ENCODE measurements around the gene SPINDOC. TPM values are rescaled to one million over a fixed set of nuclear protein-coding genes. Genes with fewer than 3 reads are reported as not detected.

SPINDOC gene
- total RNA-seq, 2 experiments from 2014 or later, result 4.0 to 4.8 TPM

DNA sequence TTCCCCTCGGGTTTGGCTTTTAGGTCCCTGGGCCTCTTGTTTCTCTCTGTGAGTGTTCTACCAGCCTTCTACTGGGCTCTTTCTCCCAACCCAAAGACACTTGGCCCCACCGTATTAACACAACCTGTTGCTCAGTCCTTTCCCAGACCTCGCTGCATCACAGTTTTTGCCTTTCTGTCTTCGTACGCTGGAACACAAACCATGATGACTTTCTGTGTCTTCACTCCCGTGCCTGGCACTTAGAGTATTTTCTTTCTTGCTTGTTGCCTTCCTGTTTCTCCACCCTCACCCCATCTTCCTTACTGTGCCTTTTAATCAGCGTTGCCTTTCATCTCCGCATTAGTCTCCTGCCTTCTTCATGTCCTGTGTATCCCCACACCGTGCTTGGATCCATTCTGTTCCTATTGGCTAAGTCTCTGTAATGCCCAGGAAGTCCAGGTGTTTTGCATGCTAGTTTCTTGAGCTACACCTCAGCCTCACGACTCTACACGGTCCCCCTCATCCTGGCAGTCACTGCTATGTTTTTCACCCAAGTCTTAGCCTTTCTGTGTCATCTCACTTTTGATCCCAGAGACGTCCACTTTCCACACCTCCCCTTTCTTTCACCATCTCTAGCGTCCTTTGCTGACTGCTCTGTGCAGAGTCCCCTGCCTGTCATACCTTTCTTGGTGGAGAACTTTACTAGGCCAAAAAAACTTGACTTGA, 27.3 kb downstream of the SPINDOC start:
- H3K27ac ChIP-seq (ENCODE audit: low read depth in 1 of 2, low read length in 2 of 2), result peak overlapping the region; percentile 38 to 62
- ATAC-seq (ENCODE audit: poor library complexity) (no peak), DNase-seq (peak in 4 of 14 experiments; percentile 17 to 41 (median 26))
- TF ChIP-seq, protein P1, sequence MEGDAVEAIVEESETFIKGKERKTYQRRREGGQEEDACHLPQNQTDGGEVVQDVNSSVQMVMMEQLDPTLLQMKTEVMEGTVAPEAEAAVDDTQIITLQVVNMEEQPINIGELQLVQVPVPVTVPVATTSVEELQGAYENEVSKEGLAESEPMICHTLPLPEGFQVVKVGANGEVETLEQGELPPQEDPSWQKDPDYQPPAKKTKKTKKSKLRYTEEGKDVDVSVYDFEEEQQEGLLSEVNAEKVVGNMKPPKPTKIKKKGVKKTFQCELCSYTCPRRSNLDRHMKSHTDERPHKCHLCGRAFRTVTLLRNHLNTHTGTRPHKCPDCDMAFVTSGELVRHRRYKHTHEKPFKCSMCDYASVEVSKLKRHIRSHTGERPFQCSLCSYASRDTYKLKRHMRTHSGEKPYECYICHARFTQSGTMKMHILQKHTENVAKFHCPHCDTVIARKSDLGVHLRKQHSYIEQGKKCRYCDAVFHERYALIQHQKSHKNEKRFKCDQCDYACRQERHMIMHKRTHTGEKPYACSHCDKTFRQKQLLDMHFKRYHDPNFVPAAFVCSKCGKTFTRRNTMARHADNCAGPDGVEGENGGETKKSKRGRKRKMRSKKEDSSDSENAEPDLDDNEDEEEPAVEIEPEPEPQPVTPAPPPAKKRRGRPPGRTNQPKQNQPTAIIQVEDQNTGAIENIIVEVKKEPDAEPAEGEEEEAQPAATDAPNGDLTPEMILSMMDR (IDR thresholded peaks at IDR 0.05), result no peak
- H3K36me3 ChIP-seq (ENCODE audit: insufficient read depth, low read length), result peaks cover 33% of the 10 kb centered on the region
- CTCF ChIA-PET, result interaction anchor here (4.2 to 5.5 kb wide), 2 partner anchors 66 to 105 kb away, joined by 36 to 43 read pairs; no protein-coding TSS in a partner anchor
- H3K4me3 ChIP-seq (ENCODE audit: low read length), result peak overlapping the region; percentile 93
- peak overlapping the region; percentile 70 for H3K27ac Mint-ChIP-seq
- intact Hi-C loops (cut with DNase I, micrococcal nuclease), result loop anchor here (1.0 to 2.0 kb wide), 2 partner anchors 26 to 48 kb away; no protein-coding TSS in a partner anchor
- POLR2A ChIA-PET, result interaction anchor here (0.8 to 2.3 kb wide), 6 partner anchors 22 to 105 kb away, joined by 3 to 15 read pairs (median 4); partner anchors contain the start of gene RCOR2
- peaks cover 73% of the 10 kb centered on the region for H3K4me1 Mint-ChIP-seq (ENCODE audit: low read depth)
- H3K27me3 ChIP-seq (ENCODE audit: control insufficient read depth in 1 of 2, insufficient read depth in 2 of 2, low read length in 2 of 2), result no peaks in the 10 kb centered on the region
- no peaks in the 10 kb centered on the region for H3K27me3 Mint-ChIP-seq
- H3K9me3 Mint-ChIP-seq, result no peaks in the 10 kb centered on the region
- H3K4me3 Mint-ChIP-seq, result peak overlapping the region; percentile 90
- H3K9me3 ChIP-seq (ENCODE audit: control insufficient read depth in 1 of 2, insufficient read depth in 1 of 2, low read length in 2 of 2), result no peaks in the 10 kb centered on the region
- H3K36me3 Mint-ChIP-seq (ENCODE audit: low read depth), result peaks cover 54% of the 10 kb centered on the region
- H3K4me1 ChIP-seq (ENCODE audit: insufficient read depth, low read length), result peaks cover 74% of the 10 kb centered on the region

DNA sequence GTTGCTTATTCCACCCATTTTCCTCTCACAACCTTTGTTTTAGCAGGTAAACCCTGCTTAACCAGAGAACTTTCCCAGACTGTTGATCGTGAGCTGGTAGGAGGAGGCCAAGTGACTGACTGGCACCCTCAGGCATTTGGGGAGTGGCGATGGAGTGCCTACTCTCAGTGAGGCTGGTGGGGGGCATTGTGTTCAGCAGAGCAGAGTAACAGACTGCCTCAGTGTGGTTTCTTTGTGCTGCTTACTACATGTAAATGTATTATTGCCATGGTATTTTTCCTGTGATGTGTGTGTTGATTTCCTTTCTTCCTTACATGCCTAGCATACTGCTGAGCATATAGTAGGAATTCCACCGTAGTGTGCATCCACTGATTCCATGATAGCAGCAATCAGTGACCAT, 28.3 kb downstream of the SPINDOC start:
- Histone ChIP-seq H3K36me3 (ENCODE audit: insufficient read depth, low read length) (peaks cover 39% of the 10 kb centered on the region), H3K4me1 (ENCODE audit: insufficient read depth, low read length) (peaks cover 77% of the 10 kb centered on the region), H3K9me3 (ENCODE audit: control insufficient read depth in 1 of 2, insufficient read depth in 1 of 2, low read length in 2 of 2) (no peaks in the 10 kb centered on the region), H3K27ac (ENCODE audit: low read depth in 1 of 2, low read length in 2 of 2) (peak overlapping the region in 1 of 2 donors; percentile 62), H3K27me3 (ENCODE audit: control insufficient read depth in 1 of 2, insufficient read depth in 2 of 2, low read length in 2 of 2) (no peaks in the 10 kb centered on the region), H3K4me3 (ENCODE audit: low read length) (peak overlapping the region; percentile 93)
- no peaks in the 10 kb centered on the region for H3K9me3 Mint-ChIP-seq
- intact Hi-C loops (cut with DNase I, micrococcal nuclease), result loop anchor here in 1 of 2 experiments (2.0 kb wide), 1 partner anchor 47 kb away; no protein-coding TSS in a partner anchor
- no peaks in the 10 kb centered on the region for H3K27me3 Mint-ChIP-seq
- TF ChIP-seq, protein P1 (IDR thresholded peaks at IDR 0.05), result no peak
- CTCF ChIA-PET, result interaction anchor here (1.7 kb wide), 1 partner anchor 104 kb away, joined by 7 read pairs; no protein-coding TSS in a partner anchor
- POLR2A ChIA-PET, result interaction anchor here (1.1 kb wide), 1 partner anchor 21 kb away, joined by 3 read pairs; no protein-coding TSS in a partner anchor
- ATAC-seq (ENCODE audit: poor library complexity), result no peak
- DNase-seq, result peak in 1 of 14 experiments; percentile 22
- peaks cover 61% of the 10 kb centered on the region for H3K36me3 Mint-ChIP-seq (ENCODE audit: low read depth)
- H3K4me3 Mint-ChIP-seq, result peak overlapping the region; percentile 90
- H3K27ac Mint-ChIP-seq, result peak overlapping the region; percentile 70
- H3K4me1 Mint-ChIP-seq (ENCODE audit: low read depth), result peaks cover 80% of the 10 kb centered on the region

DNA sequence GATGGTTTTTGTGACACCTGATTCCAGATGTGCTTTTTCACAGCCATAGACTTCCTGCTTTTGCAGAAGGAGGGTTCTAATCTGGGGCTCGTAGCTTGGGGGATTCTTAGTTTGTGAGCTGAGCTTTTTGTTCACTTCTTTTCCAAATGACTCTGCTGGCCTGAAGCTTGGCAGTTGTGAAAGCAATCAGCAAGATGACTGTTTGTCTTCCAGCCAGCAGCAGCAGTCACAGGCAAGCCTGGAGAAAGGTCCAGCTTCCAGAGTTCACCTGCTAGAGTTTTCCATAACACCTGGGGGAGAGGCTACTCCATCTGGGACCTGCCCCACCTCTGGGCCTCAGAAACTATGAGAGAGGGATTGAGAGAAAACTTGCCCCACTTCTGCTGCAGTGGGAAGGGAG, 29.8 kb downstream of the SPINDOC start:
- intact Hi-C loops (cut with DNase I, micrococcal nuclease), result no loop called here
- ChIA-PET CTCF (interaction anchor here (2.2 kb wide), 1 partner anchor 103 kb away, joined by 8 read pairs; no protein-coding TSS in a partner anchor), POLR2A (interaction anchor here (0.6 kb wide), 1 partner anchor 114 kb away, joined by 4 read pairs; no protein-coding TSS in a partner anchor)
- DNase-seq, result no peak
- H3K36me3 Mint-ChIP-seq (ENCODE audit: low read depth), result peaks cover 73% of the 10 kb centered on the region
- no peak for ATAC-seq (ENCODE audit: poor library complexity)
- TF ChIP-seq, protein P1 (IDR thresholded peaks at IDR 0.05), result no peak
- H3K4me3 Mint-ChIP-seq, result peak overlapping the region; percentile 59
- peaks cover 76% of the 10 kb centered on the region for H3K4me1 ChIP-seq (ENCODE audit: insufficient read depth, low read length)
- H3K27ac ChIP-seq (ENCODE audit: low read depth in 1 of 2, low read length in 2 of 2), result no peak overlapping the region
- no peaks in the 10 kb centered on the region for H3K27me3 Mint-ChIP-seq
- no peak overlapping the region for H3K4me3 ChIP-seq (ENCODE audit: low read length)
- no peaks in the 10 kb centered on the region for H3K27me3 ChIP-seq (ENCODE audit: control insufficient read depth in 1 of 2, insufficient read depth in 2 of 2, low read length in 2 of 2)
- no peaks in the 10 kb centered on the region for H3K9me3 ChIP-seq (ENCODE audit: control insufficient read depth in 1 of 2, insufficient read depth in 1 of 2, low read length in 2 of 2)
- peaks cover 40% of the 10 kb centered on the region for H3K36me3 ChIP-seq (ENCODE audit: insufficient read depth, low read length)
- peak overlapping the region; percentile 62 for H3K27ac Mint-ChIP-seq
- H3K9me3 Mint-ChIP-seq, result no peaks in the 10 kb centered on the region
- peaks cover 78% of the 10 kb centered on the region for H3K4me1 Mint-ChIP-seq (ENCODE audit: low read depth)
